Gastroesophageal sphincter (tissue), 3 donors: Measurements from ENCODE around the gene MSANTD1.

ENCODE experiments used
- EP300 ChIP-seq: sonication (generic); formaldehyde crosslinking; IDR thresholded peaks from one replicate; pipeline ENCODE4 v1.6.1; 2017; ENCODE audit warnings: antibody characterized with exemption, mild to moderate bottlenecking
- POLR2A ChIP-seq, 2 donors: fragments of 450-650 bp; IDR thresholded peaks; one replicate each; pipeline ENCODE4 v1.6.1; 2017; ENCODE audit warnings: antibody characterized with exemption in 2 of 2, mild to moderate bottlenecking in 2 of 2, moderate library complexity in 1 of 2
- POLR2AphosphoS5 ChIP-seq: sonication (generic); formaldehyde crosslinking; IDR thresholded peaks from one replicate; pipeline ENCODE4 v1.6.1; 2017; ENCODE audit warnings: antibody characterized with exemption
- TF ChIP-seq, protein P1 (sequence below), 4 experiments: fragments of 200-600 bp in 2 of 4; fragments of 450-650 bp in 2 of 4; sonication (generic) in 1 of 4; IDR thresholded peaks; one replicate each; pipeline ENCODE4 v1.5.1; 2017 to 2019; ENCODE audit warnings: antibody characterized with exemption in 4 of 4, mild to moderate bottlenecking in 2 of 4, moderate library complexity in 2 of 4

DNA sequence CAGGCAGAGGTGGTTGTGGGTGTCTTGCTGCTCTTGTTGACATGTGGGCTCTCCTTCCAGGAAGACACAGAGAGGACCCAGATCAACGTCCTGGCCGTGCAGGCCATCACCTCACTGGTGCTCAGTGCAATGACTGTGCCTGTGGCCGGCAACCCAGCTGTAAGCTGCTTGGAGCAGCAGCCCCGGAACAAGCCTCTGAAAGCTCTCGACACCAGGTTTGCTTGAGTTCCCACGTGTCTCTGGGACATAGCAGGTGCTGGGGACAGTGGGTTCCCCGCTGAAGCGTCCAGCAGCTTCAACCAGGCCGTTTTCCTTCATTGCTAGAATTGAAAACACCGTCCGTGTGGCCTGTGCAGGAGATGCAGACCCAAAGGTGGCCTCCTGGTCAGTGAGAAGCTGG lies 25.6 kb upstream of the MSANTD1 start:
- TF ChIP-seq, protein P1, sequence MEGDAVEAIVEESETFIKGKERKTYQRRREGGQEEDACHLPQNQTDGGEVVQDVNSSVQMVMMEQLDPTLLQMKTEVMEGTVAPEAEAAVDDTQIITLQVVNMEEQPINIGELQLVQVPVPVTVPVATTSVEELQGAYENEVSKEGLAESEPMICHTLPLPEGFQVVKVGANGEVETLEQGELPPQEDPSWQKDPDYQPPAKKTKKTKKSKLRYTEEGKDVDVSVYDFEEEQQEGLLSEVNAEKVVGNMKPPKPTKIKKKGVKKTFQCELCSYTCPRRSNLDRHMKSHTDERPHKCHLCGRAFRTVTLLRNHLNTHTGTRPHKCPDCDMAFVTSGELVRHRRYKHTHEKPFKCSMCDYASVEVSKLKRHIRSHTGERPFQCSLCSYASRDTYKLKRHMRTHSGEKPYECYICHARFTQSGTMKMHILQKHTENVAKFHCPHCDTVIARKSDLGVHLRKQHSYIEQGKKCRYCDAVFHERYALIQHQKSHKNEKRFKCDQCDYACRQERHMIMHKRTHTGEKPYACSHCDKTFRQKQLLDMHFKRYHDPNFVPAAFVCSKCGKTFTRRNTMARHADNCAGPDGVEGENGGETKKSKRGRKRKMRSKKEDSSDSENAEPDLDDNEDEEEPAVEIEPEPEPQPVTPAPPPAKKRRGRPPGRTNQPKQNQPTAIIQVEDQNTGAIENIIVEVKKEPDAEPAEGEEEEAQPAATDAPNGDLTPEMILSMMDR (IDR thresholded peaks at IDR 0.05) = no peak
- TF ChIP-seq POLR2AphosphoS5 (no peak), EP300 (no peak), POLR2A (IDR thresholded peaks at IDR 0.05) (no peak)
